ENCODE results near the gene ADAMTS9.

DNA sequence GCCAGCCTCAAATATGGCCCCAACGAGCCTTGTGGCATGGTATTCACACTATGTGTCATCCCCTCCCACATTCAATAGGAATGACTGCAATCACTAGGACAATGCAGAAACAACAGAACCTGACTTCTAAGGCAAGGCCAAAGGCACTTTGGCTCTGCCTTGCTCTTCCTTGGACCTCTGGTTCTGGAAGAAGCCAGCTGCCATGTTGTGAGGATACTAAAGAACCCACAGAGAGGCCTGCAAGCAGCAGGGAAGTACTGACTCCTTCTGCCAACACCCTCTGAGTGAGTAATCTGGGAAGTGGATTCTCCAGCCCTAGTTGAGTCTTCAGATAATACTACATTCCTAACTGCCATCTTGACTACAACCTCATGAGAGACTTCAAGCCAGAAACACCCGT is 64.7 kb downstream of the ADAMTS9 start:
- TF ChIP-seq CTCF (IDR thresholded peaks at IDR 0.05) = no peak
- TF ChIP-seq EP300 (IDR thresholded peaks at IDR 0.05) = no peak
- no peak for TF ChIP-seq POLR2AphosphoS5 (IDR thresholded peaks at IDR 0.05)

All from upper lobe of left lung (tissue), 4 donors.